Activated CD4-positive, CD25-positive, alpha-beta regulatory T cell treated with anti-CD3 and anti-CD28 coated beads, Interleukin-2, amount 50 U/mL, for 24 hours (primary cell): Measurements from ENCODE around the gene TSPAN4.

Experiments used
- ATAC-seq, 2 donors: fragments of 150-1000 bp; cut with Tn5 transposase; one replicate each; pipeline ENCODE4 v1.10.0; 2021; ENCODE audit warnings: mild to moderate bottlenecking in 1 of 2, moderate library complexity in 1 of 2

Gene TSPAN4

GRCh38 chr11:836700-837099, 6.0 kb upstream of the TSPAN4 start:
- no peak for ATAC-seq

- ATAC-seq: no peak
Measured at GRCh38 chr11:837189-837989, 5.3 kb upstream of the TSPAN4 start.

DNA sequence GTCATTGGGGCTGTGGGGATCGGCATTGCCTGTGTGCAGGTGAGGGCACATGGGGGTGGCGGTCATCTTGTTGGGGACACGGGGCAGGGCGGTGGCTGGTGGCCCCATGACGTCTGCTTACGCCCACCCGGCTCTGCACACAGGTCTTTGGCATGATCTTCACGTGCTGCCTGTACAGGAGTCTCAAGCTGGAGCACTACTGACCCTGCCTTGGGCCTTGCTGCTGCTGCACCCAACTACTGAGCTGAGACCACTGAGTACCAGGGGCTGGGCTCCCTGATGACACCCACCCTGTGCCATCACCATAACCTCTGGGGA, 4.7 kb upstream of the TSPAN4 start:
- no peak for ATAC-seq

DNA sequence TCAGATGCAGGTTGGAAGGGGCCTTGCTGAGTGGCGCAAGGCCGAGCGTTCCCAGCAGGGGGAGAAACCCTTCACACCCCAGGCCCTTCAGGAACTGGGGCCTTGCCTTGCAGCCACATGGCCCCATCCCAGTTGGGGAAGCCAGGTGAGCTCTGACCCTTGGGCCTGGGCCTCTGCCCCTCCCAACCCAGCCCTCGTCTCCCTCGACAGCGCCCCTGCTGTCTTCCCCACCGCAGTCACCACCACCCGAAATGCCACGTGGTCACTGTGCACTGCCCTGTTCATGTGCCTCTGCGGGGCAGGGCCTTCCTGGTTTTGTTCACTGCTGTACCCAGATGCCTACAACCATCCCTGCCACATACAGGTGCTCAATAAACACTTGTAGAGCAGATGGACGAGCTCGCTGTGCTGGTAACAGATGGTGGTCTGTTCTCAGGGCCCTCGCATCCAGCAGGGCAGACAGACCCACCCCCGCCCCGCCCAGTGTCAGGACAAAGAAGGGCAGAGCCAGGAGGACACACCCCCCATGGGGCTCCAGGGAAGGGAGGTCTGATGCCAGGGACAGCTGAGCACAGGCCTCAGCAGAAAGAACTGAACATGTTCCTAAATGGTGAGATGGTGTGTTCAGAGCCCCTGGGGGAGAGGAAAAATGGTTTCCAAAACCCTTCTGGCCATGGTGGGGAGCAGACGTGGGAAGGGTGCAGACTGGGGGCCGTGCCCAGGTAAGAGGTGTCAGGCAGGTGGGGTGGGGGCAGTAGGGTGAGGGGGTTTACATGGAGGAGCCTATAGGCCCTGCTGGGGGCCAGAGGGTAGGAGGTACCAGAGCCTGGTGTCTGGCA, 4.0 kb upstream of the TSPAN4 start:
- no peak for ATAC-seq

DNA sequence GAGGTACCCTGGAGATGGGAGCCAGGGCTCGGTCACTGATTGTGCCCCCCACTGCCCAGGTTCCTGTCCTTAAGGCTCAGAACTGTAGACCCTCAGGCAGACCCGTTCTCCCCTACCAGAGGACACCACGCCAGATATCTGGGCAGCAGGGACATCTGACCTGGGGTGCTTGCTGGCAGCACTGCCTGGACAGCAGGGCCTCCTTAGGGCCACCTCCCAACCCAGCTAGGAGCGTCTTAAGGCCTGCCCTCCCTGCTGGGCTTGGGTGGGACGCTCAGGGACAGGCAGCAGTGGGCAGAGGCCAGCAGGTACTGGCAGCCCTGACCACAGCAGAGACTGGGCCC, 3.4 kb upstream of the TSPAN4 start:
- no peak for ATAC-seq

DNA sequence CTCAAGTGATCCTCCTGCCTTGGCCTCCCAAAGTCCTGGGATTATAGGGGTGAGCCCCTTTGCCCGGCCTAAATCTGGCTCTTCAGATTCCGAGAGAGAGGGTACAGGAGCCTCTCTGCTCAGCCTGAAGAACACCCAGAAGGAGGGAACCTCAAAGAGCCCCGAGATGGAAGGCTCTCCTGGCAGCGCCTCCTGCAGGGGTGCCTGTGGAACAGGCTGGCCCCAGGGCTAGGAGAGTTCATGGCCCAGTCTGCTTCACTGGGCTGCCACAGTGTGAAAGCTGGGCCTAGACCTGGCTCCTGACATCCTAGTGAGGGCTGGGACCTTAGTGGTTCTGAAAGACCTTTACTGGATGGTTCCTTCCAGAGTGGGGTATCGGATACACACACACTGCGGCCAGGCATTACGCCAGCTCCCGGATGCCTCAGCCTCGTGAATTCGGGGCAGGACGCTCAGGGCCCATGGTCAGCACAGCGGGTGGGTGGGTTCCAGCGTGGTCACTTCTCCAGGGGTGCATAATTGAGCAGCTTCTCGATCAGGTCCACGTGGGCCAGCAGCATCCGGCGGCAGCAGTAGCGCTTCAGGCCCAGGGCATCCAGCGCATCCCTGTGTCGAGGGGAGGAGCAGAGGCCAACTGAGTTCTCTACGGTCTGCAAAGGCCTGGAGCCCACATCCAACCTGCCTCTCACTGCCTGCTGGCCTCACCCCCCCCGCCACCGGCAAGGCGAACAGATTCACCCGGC, 2.6 kb upstream of the TSPAN4 start:
- no peak for ATAC-seq

DNA sequence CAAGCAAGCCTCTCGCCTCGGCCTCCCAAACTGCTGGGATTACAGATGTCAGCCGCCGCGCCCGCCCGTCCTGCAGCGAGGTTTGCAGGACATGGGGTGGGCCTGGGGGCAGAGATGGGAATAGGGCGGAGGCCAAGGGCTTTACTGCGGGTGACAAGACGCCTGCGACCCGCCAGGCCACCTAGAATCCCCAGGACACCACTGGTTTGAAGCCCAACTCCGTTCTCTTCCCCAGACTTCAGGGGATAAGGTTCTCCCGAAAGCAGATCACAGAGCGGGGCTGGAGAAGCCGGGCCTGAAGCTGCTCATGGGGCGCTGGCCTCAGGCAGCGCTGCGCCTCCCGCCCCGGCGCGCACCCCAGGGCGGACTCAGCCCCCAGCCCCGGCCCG, 677 bp upstream of the TSPAN4 start:
- peak; percentile 46 to 52 for ATAC-seq

- ATAC-seq: no peak
Measured at GRCh38 chr11:843086-843734, 558 bp downstream of the TSPAN4 start.

- ATAC-seq: no peak
Measured at GRCh38 chr11:843818-844692, 1.4 kb downstream of the TSPAN4 start.

DNA sequence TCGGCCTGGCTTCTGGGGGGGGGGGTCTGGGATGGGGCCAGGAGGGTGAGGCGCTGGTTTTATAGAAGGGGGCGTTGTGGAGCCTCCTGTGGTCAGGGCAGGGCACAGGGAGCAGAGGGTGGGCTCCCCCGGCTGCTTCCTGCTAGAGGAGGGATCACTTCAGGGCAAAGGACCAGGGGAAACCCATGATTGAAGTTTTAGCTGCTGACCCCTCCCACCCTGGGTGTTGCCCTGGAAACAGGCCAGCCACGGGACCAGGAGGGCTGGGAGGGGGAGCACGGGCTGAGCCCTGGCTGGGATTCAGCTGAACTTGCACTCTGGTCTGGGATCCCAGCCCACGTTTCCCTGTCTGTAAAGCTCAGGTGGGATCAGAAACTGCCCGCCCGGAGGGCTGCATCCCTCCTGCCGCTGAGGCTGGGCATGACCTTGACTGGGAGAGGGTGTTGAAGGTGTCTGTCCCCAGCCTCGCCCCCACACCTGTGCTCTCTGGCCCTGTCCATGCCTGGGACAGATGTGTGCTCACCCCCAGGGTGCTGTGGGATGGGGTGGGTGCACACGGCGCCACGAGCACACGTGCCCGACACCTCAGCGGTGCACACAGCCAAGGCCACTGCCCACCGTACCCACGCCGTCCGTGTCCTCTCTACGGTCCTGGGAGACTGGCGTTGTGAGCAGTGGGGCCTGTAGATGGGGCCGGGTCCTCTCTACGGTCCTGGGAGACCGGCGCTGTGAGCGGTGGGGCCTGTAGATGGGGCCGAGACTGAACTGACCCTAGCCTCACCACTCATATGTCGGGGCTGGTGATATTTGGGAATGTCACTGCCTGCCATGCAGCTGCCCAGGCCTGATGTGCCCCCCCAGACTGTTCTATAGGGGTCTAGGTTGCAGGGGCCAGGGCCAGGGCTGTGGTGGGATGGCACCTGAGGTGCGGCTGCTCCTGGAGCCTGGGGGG, 2.3 kb downstream of the TSPAN4 start:
- ATAC-seq: no peak

DNA sequence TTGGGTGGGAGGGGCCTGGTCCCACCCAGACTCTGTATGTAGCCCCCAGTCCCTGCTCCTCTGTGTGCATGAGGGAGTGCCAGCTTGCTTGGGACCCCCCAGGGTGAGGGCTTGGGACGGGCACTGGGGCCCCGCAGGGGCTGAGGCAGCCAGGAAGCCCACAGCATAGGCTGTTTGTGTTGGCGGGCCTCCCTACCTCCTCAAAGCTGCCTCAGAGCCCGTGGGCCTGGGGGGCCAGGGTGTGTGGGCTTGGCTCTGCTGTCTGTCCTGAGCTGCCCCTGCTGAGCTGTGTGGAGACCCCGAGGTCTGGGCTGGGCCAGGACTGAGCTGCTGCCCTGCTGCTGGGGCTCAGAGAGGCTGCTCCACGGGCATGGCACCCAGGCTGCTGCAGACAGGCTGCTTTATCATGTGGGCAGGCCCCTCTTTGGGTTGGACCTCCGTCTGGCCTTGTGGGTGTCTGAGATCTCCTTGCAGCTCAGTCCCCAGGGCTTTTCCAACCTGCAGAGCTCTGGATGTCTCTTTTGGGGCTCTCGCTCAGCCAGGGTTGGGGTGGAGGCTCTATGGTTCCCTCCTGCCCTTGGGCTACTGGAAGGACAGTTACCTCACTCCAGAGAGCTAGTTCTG, 3.3 kb downstream of the TSPAN4 start:
- ATAC-seq: no peak

GRCh38 chr11:846496-847098, 3.9 kb downstream of the TSPAN4 start:
- ATAC-seq: no peak

GRCh38 chr11:847876-848275, 5.2 kb downstream of the TSPAN4 start:
- no peak for ATAC-seq

DNA sequence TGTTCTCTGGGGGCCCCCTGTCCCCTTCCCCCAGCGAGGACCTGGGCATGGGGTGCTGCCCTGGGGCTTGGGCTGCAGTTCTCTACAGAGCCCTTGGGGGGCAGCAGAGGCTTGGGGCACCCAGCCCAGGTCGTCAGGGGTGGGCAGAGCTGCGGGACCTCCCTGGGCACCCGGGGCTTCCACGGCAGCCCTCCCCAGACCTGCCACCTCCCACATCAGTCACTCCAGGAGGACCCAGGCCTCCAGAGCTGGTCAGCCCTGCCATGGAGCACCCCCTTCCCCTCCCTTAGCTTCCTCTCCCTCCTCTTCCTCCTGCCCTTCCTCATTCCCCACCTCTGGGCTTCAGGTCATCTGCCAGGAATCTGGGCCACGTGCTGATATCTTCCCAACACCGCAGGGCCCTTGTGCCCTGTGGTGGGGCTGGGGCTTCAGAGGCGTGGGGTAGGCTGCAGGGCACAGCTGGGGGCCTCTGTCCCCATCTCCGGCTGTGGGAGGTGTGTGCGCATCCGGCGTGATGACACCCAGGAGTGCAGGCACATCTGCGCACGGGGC, 5.8 kb downstream of the TSPAN4 start:
- ATAC-seq: peak; percentile 63 to 65

DNA sequence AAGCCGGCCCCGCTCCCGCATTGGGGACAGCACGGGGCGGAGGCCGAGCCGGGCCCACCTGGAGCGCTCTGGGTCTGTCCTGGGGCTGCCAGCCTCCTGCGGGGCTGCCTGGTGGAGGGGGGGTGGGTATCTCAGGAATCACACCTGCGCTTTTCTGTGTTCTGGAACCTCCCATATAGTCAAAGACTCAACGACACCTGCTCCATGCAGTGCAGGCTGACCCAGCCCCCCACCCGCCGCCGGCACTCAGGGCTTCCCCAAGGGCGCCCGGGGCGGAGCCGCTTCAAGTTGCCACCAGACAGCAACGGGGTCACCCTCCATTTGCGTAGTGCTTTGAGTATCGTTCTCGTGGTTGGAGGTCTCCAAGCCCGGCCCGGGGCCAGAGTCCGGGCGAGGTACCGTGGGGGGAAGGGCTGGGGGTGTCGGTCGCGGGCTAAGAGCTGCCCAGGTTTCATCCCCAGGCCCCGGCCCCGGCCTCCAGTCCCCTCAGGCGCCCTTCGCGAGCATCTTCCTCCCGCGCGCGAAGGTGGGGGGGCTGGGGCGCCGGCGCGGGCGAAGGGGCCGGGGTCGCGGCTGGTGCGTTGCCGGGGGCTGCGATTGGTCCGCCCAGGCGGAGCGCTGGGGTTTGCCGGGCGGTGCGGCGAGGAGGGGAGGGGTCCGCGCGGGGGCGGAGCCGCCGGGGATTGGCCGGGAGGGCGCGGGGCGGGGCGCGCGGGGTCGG, 6.6 kb downstream of the TSPAN4 start:
- peak; percentile 23 to 30 for ATAC-seq

GRCh38 chr11:849951-850774, 7.5 kb downstream of the TSPAN4 start:
- ATAC-seq: peak in 1 of 2 donors; percentile 3

DNA sequence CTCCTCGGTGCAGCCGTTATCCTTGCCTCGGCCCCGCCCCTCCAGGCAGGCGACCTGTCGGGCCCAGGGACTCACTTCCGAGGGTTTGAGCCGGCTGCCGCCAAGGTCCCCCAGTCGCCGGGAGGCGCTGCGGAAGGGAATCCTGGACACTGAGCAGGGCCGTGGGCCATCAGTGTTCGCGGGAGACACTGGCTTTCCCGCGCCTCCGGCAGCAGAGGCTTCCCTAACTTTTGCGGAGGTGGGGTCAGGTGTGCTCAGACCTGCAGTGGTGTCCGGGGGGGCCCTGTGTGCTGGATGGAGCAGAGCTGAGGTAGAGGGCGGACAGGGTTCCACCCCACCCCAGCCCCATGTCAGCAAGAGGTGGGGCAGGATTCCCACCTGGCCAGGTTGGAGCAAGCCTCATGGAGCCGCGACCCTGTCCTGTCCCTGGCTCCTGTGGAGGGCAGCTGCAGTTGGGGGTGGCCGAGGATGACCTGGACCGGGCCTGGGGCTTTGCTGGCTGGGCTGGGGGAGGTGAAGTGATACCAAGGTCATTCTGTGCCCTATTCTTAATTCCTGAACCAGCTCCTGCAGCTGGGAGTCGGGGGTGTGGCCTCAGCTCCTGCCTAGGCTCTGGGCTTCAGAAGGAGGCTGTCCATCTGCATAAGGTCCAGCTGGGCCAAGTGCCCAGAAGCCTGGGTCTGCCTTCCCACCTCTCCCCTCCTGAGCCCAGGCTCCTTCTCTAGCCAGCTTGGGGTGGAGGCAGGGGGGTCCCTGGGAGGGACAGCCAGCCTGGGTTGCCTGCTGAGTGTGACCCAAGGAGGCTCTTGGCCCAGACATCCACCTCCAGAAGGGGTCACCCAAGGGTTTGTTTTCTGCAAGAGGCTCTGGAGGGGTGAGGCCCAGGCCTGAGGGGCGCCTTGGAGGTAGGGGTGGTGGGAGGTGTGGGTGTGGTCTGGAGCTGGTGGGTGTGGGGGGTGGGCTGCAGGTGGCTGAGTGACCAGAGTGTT, 8.4 kb downstream of the TSPAN4 start:
- no peak for ATAC-seq
